Mesenteric fat pad (tissue), 1 donor: ENCODE results near the gene FSD2. TPM values are rescaled to one million over a fixed set of nuclear protein-coding genes. Genes with fewer than 3 reads are reported as not detected.
"Not testable (repeated sequence)": the region's sequence is repeated elsewhere in the genome, so short reads cannot be mapped to it uniquely, and the experiment has no call there.

ENCODE experiments used
- DNase-seq: peaks from one replicate; pipeline ENCODE4 v3.0.0-alpha.2; 2020; ENCODE audit warnings: low spot score
- total RNA-seq: library from RNA; stranded (reverse); fragmentation: NEBNext Ultra II Directional; extraction: Animal tissue kit (Norgen Biotek cat#: 25700); gene quantifications from one replicate; pipeline ENCODE4 v1.2.1, GENCODE V29; 2021
- donor health status: DM: yes; HTN: yes; CAD: no.

Gene FSD2
- total RNA-seq, 1 donor from 2014 or later, result not detected

DNA sequence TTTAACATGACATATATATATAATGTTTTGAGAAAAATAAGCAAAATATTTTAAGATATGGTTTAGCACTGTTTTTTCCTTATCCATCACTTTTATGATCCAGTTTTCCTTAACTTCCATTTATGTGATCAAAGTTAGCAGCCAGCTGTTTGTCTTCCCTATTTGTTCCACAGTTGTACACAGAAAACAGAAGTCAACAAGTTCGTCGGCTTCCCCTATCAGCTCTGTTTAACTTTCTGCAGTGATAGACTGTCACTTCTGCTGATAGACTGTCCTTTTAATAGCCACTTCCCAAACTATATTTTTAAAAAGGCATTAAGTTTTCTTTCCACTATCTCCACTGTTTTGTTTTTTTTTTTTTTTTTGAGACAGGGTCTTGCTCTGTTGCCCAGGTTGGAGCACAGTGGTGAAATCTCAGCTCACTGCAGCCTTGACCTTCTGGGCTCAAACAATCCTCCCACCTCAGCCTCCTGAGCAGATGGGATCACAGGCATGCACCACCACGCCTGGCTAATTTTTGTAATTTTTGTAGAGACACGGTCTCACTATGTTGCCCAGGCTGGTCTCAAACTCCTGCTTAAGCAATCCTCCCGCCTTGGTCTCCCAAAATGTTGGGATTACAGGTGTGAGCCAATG, 7.2 kb downstream of the FSD2 start:
- DNase-seq, result no peak

DNA sequence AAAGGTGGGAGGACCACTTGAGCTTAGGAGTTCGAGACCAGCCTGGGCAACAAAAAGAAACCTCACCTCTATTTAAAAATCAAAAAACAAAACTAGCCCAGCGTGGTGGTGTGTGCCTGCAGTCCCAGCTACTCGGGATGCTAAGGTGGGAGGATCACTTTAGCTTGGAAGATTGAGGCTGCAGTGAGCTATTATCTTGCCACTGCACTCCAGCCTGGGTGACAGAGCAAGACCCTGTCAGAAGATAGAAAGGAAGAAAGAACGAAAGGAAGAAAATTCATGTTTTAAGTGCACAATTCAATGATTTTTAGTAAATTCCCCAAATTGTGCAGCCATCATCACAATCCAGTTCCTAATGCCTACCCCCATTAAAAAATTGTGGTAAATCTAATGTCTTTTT, 7.8 kb downstream of the FSD2 start:
- no peak for DNase-seq

DNA sequence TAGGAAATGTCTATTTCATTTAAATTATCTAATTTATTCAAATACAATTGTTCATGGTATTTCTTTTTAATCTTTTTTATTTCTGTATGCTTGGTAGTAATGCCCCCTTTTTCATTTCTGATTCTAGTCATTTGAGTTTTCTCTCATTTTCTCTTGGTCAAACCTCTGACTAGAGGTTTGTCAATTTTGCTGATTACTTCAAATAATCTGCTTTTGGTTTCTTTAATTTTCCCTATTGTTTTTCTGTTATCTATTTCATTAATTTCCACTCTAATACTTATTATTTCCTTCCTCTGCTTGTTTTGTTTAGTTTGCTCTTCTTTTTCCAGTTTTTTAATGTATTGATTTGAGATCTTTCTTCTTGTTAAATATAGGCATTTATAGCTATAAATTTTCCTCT, 12.1 kb downstream of the FSD2 start:
- no peak for DNase-seq

DNA sequence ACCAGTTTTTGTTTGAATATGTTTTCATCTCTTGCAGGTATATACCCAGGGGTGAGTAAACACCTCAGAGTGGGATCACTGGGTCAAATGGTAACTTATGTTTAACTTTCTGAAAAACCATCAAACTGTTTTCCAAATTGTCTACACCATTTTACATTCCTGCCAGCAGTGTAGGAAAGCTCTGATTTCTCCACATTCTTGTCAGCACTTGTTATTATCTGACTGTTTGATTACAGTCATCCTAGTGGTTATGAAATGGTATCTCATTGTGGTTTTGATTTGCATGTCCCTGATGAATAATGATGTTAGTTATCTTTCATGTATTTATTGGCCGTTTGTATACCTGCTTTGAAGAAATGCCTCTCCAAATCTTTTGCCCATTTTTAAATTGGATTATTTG, 13.8 kb downstream of the FSD2 start:
- no peak for DNase-seq

DNA sequence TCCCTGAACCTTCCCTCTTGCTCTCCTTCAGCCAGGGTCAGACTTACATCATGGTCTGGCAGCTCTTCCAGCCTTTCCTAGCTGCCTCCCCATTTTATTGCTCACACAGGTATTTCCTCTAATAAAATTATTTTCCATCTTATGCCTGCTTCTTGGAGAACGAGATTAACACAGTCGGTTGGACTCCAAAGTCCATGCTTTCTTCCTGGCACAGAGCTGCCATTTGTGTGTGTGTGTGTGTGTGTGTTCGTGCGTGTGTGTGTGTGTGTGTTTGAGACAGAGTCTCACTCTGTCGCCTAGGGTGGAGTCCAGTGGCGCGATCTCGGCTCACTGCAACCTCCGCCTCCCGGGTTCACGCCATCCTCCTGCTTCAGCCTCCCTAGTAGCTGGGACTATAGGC, 15.5 kb downstream of the FSD2 start:
- DNase-seq, result no peak

DNA sequence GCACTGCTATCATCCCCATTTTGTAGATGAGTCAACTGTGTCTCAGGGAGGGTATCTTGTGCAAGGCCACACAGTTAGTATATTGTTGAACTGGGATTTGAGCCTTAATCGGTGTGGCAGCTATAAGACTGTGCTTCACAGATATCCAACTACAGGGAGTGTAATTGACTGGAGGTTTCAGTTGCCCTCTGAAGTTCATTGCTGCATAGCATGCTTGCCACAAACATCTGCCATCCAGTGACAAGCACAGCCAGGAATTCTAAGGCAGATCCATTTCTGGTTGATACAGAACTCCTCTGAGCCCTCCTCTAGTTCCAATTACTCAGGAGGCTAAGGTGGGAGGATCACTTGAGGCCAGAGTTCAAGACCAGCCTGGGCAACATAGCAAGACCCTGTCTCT, 16.4 kb downstream of the FSD2 start:
- DNase-seq, result no peak

DNA sequence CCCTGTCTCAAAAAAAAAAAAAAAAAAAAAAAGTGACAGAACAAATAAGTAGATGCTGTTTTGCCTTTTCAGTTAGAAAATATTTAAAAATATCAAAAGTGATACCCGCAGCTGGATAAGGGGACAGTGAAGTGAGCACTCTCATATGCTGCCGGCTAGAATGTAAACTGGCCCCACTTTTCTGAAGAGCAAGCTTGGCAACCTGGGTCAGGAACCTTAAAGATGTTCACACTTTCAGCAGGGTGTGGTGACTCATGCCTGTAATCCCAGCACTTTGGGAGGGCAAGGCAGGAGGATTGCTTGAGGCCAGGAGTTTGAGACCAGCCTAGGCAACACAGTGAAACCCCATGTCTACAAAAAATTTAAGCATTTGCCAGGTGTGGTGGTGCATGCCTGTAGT, 17.4 kb downstream of the FSD2 start:
- DNase-seq, result no peak

DNA sequence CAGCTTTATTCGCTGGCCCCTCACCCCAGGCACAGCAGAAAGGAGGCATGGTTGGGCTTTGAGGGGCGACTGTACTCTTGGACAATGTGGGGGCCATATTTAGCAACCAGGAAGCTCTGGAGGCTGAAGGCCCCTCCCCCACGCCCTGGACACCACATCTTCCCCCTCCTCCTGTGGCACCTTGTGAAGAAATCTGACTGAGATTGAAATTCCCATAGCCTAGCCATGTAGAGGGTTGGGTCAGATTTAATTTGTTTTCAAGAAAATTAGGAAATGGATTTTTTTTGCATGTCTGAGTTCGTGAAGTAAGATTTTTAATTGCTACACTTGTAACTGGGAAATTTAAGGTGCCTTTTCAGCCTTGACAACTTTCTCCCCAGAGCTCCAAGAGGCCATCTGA, 24.5 kb downstream of the FSD2 start:
- DNase-seq, result no peak

DNA sequence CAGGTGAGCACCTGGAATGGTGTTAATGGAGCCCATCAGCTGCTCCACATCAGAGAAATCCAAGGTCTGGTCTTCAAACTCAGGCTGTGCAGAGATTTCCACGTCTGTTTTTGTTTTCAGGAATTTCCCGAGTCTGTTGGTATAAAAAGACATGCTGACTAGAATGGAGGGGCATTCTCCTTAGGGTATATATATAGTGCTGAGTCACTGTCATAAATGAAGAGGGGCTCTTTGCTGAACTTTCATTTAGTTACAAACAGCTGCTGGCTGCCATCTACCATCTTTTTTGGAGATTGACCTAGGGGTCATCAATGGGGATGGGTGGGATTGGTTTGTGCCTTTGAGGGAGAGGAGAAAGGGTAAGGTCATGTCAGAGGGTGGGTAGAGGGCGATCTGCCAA, 27.1 kb downstream of the FSD2 start:
- DNase-seq, result no peak

DNA sequence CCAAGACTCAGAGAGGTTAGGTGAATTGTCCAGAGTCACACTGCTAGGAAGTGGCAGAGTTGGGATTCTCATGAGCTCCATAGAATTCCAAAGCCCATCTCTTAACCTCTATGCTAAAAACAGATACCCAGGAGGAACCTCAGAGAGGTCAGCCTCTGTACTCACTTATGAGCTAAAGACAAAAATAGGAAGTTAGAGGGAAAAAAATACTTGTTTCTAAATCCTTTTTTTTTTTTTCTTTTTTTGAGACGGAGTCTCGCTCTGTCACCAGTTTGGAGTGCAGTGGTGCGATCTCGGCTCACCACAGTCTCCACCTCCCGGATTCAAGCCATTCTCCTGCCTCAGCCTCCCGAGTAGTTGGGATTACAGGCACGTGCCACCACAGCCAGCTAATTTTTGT, 31.4 kb downstream of the FSD2 start:
- DNase-seq, result no peak

DNA sequence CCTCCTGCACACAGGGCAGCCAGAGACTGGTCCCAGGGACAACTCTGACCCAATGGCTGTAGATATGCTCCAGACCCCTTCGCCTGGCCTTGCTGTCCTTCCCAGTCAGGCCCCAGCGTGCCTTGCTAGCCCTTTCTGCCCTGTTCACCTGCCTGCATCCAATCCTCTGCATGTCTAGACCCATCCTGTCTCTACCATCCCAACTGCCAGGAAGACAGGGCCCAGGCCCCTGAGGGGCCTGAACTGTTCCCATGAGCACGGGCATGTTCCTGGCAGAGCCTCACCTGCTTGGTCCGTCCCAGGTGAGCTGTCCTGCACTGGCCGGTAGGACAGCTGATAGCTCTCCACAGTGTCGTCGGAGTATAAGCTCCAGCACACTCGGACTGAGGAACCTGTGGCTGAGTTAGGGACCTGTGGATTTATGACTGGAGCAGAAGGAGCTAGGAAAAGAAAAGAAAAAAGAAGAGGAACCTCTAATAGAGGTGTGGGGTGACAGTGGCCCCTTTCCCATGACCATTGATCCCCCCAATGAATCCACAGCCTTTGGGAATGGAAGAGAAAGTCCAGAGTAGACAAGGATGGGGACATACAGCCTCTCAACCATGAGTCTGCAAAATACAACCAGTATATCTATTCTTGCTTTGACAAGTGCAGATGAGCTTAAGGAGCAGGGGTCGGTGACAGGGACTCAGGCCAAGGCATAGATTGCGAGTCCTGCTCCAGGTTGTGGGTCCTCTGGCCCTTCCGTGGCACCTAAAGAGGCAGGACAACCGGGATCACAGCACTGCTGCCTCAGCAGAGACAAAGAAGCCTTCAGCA, 33.9 kb downstream of the FSD2 start:
- DNase-seq, result no peak

DNA sequence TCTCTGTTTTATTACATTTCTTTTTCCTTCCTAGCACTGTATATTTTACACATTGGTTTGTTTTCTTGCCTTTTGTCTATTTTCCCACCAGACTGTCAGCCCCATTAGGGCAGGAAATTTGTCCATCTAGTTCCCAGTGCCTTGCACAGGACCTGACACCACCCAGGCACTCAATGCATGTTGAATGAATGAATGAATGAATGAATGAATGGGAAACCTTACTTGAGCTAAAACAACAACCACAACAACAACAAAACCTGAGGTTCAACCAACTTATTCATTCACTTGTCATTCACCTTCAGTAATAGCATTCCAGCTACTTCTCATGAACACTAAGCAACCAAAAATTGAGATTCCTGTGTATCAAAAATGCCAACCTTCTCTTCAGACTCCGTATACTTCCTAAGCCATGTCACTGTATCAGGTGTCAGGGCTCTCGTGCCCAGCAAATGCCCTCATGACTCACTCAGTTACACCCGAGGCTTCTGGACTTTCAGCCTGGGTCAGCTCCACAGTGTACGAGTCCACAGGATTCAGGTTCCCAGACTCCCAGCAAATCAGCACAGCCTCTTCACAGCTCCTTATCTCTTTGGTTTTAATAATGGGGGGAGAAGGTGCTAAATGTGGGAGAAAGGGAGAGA, 37.3 kb downstream of the FSD2 start:
- no peak for DNase-seq

DNA sequence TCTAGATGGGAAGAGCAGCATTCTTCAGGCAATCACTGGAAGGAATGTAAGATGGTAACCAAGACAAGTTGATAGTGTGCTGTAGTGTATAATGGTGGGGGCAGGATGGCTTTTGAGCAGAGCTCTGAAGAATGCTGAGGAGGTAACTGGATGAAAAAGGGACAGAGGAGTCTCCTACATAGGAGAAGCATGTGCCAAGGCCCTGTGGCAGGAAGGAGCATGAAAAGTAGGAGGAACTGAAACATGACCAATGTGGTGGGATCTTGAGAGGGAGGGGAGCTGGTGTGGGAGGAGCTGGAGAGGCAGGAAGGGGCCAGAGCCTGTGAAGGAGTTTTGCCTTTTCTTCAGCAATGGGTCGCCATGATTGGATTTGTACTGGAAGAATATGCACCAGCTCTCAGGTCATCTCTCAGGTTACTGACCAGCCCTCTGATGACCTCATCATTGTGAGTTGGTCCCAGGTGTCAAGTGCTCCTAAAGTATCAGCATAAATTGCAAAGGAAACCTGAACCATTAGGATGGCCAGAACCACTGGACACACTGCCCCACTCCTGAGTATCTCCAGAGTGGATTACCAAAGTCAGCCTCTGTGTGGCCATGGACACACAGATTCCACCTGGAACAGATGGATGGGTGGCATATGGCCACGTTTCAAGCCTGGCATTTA, 38.6 kb downstream of the FSD2 start:
- DNase-seq, result no peak

DNA sequence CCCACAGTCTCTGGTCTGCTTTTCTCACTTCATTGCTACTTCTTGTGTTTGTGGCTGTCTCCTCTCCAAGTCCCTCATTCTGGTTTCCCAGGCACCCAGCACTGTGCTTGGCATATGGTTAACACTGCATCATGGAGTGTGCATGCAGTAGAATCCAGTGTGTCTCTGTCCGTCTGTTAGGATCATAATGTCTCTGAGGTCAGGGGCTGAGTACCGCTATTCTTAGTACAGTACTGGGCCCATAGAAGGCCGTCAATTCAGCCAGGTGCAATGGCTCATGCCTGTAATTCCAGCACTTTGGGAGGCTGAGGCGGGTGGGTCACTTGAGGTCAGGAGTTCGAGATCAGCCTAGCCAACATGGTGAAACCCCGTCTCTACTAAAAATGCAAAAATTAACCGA, 39.7 kb downstream of the FSD2 start:
- DNase-seq, result not testable (repeated sequence)

DNA sequence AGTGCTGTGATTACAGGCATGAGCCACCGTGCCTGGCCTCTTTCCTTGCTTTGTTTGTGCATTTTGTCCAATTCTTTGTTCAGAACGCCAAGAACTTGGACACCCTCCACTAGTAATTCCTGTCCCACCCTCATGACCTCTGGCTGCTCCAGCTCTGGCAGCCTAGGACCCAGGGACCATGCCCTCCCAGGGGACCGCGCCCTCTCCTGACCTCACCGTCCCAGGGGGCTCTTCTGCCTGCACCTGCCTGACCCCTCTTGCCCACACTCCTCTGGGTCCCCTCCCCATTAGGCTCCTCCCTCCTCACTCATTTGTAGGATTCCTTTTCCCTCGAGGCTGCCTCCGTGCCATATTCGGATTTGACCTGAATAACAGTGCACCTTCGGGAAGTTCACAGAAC, 41.1 kb downstream of the FSD2 start:
- DNase-seq, result no peak

DNA sequence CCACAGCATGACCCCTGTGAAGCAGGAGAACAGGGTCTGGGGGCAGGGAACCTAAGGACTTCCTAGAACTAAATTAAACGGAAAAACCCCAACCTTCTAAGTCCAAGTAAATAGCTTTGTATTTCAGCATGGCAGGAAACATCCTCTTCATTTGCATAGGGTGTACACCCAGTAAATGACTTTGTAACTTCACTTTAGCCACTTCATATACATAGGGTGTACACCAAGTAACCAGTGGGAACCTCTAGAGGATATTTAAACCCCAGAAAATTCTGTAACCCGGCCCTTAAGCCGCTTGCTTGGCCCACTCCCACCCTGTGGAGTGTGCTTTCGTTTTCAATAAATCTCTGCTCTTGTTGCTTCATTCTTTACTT, 41.8 kb downstream of the FSD2 start:
- no peak for DNase-seq

DNA sequence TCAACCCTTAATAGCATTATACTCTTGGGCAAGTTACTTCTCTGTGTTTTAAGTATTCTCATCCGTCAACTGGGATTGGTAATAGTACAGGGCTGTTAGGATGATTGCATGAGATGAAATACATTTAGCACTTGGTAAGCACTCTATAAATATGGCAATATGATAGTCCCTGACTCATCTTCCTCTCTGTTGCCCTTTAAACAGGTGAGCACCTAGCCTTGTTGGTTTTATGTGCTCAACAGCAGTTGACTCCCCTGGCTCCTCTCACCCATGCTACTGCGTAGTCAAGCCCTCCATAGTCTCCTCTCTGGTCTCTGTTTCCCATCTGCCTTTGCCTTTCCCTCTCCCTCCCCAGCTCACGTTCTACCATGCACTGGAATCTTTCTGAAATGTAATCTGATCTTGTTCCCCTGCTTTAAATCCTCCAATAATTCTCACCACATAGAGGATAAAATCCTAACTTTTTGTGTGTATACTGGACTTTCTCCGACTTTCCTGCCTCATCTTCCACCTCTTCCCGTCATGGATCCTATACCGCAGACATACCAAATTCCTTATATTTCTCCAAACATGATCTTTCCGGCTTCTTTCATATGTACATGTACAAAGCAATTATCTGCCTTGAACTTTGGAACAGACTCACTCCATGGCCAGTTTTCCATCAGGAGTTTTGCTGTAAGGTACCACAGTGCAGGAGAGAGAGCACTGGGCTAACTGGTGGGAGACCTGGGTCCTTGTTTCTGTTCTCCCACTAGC, 42.3 kb downstream of the FSD2 start:
- no peak for DNase-seq

DNA sequence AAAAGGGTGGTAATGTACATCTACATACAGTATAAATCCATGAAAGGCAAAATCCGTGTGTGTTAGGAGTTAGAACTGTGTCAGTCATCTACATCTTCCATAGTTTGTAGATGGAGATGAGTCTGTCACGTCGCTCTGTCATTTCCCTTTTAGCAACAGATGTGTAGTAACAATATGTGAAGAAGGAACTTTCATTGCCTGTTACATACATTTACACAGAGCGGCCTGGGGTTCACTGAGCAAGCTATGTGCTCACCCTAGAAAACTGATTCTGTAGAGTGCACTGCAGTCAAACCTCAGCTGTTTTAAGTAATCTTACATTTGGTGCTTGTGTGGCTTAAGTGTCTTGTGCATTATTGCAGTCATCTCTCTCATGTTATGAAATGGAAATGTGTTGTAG, 54.6 kb downstream of the FSD2 start:
- no peak for DNase-seq

DNA sequence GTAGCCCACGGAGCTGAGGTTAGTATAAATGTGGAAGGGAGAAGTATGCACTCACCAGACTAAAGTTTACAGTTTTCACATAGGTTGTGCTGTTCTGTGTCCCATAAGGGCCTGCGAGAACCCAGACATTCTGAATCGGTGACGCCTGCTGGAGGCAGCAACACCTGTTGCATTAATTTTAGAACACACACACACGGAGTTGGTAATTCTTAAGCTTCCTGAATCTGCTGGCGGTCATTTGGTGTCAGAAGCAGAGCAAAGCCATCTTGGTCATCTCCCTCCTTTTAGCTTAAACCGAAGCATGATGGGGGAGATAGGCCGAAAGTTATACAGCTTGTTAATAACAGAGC, 55.1 kb downstream of the FSD2 start:
- DNase-seq, result no peak

DNA sequence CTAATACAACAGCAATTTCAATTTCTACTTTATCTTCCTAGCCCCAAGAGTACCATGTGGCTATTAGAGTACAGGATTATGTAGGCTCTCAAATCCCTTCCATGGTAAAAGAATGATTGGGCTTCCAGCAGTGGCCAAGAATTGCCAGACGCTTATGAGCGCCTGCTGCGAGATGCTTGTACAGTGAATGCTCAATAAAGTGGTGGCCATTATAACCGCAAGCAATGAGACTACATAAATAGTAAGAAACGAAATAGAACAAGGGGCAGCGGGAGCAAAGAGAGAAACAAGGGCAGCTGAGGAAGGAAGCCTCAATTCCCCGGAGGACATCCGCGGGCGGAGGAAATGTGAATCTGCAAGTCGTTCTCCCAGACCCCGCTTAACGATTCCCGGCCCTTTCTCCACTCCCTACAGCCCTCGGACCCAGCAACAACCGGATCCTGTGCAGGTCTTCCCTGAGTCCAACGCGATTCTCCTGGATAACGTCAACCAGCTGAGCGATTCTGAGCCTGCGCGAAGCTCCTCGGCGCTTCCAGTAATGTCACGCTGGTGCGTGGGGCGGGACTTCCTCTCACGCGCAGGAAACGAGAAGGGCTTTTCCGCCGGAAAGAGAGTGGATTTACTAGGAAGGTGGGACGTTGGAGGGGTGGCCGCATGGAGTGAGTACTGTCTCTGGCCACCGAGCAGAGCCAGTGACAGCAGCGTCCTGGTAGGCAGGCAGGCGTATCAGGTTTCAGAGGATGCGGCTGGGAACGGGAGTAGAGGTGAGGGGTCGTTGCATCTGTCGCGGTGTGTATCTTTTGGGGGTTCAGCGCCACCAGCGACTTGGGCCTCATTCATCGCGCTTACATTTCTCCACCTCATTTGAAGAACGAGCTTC, 55.7 kb downstream of the FSD2 start:
- peak; percentile 96 for DNase-seq

DNA sequence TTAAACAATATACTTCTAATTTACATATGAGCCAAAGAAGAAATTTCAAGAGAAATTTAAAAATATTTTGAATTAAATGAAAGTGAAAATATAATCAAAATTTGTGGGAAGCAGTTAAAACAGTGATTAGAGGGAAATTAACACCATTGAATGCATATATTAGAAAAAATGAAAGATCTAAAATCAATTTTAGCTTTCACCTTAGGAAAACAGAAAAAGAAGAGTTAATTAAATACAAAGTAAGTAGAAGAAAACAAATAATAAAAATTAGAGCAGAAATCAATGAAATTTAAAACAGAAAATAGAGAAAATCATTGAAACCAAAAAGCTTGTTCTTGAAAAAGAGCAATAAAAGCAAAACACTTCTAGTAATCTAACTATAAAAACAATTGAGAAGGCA, 57.6 kb downstream of the FSD2 start:
- DNase-seq, result no peak
